Dermis blood vessel endothelial cell (primary cell): ENCODE data around the gene RPL41. TPM values are rescaled to one million over a fixed set of nuclear protein-coding genes. Genes with fewer than 3 reads are reported as not detected.

Source experiments
- DNase-seq: peaks from one replicate; pipeline ENCODE4 v3.0.0; 2010
- total RNA-seq: library from RNA; depleted of rRNA; stranded (reverse); fragments of >200 nt; gene quantifications from 2 replicates; pipeline ENCODE4 v1.2.3, GENCODE V29; 2014

Gene RPL41
- total RNA-seq, 1 donor from 2014 or later: 2,567 TPM

GRCh38 chr12:56103066-56103711 is 13.2 kb upstream of the RPL41 start:
- no peak for DNase-seq

GRCh38 chr12:56103823-56104108 is 12.7 kb upstream of the RPL41 start:
- DNase-seq: no peak

- DNase-seq: peak; percentile 99
These were observed 12.2 kb upstream of the RPL41 start, which contains the start of gene PA2G4 for GRCh38 chr12:56104109-56104814. TSS of gene PA2G4 (plus strand) at chr12:56104559. CDS start at chr12:56104738, 179 bp downstream.

GRCh38 chr12:56104815-56105608 is 11.4 kb upstream of the RPL41 start:
- DNase-seq: peak; percentile 53

GRCh38 chr12:56105609-56105902 is 10.9 kb upstream of the RPL41 start:
- no peak for DNase-seq

GRCh38 chr12:56107242-56107641 is 9.2 kb upstream of the RPL41 start:
- no peak for DNase-seq

GRCh38 chr12:56110571-56110970 is 5.9 kb upstream of the RPL41 start:
- no peak for DNase-seq

GRCh38 chr12:56114084-56114483 is 2.3 kb upstream of the RPL41 start:
- DNase-seq: no peak

- peak; percentile 46 for DNase-seq
These were observed 1.1 kb upstream of the RPL41 start for GRCh38 chr12:56115329-56115728.

- peak; percentile 34 for DNase-seq
These were observed 761 bp downstream of the RPL41 start for GRCh38 chr12:56117082-56117706.

GRCh38 chr12:56117778-56118687 is 1.6 kb downstream of the RPL41 start, which contains the start of gene ZC3H10:
TSS of gene ZC3H10 (plus strand) at chr12:56118266. CDS start at chr12:56120563, 2,297 bp downstream.
- peak; percentile 100 for DNase-seq

- DNase-seq: no peak
These were observed 2.4 kb downstream of the RPL41 start for GRCh38 chr12:56118688-56119357.

GRCh38 chr12:56119361-56119796 is 2.9 kb downstream of the RPL41 start:
- peak; percentile 95 for DNase-seq

GRCh38 chr12:56120158-56120846 is 3.9 kb downstream of the RPL41 start:
- peak; percentile 23 for DNase-seq

GRCh38 chr12:56121204-56121870 is 4.9 kb downstream of the RPL41 start:
- no peak for DNase-seq

- DNase-seq: no peak
These were observed 6.2 kb downstream of the RPL41 start for GRCh38 chr12:56122637-56123036.

GRCh38 chr12:56124133-56124532 is 7.7 kb downstream of the RPL41 start:
- DNase-seq: no peak

GRCh38 chr12:56126732-56127239 is 10.4 kb downstream of the RPL41 start:
- peak; percentile 10 for DNase-seq

GRCh38 chr12:56127485-56127887 is 11.1 kb downstream of the RPL41 start:
- no peak for DNase-seq
